Measurements from ENCODE around the gene ZNF84. TPM values are rescaled to one million over a fixed set of nuclear protein-coding genes. Genes with fewer than 3 reads are reported as not detected.

ZNF84 gene
- polyA plus RNA-seq, 1 of the 3 experiments (the other 2 are of a cell fraction): 12.2 TPM

DNA sequence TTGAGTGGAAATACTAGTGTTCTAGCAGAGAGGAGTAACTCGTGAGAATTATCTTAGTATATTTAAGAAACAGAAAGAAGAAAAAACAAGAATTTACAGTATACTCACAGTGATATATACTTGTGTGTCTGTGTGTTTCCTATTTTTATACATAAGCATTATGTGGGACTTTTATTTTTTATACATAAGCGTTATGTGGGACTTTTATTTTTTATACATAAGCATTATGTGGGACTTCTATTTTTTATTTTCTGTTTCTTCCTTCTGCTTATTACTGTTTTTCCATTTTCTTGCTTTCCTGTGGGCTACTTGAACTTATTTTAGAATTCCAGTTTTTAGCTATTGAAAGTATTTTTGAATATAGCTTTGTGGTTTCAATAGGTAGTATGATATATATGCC, 36.5 kb downstream of the ZNF84 start:
- H2AFZ ChIP-seq (ENCODE audit: low read depth): no peak overlapping the region
- 9% methylated on average over 2 of the region's 2 CpGs for WGBS (ENCODE audit: low lambda C conversion rate)
- CTCF ChIA-PET: no interaction called here
- no peak for DNase-seq
- peaks cover 10% of the 10 kb centered on the region; the same call in 1 of the 2 replicates for H3K9me3 ChIP-seq
- no peak overlapping the region for H3K27ac ChIP-seq (ENCODE audit: low read depth in 2 of 2, low read length in 1 of 2)
- H3K4me2 ChIP-seq: no peak overlapping the region
- no peaks in the 10 kb centered on the region for H3K79me2 ChIP-seq (ENCODE audit: insufficient read depth)
- no peaks in the 10 kb centered on the region for H4K20me1 ChIP-seq (ENCODE audit: insufficient read depth)
- POLR2A ChIA-PET: no interaction called here
- no peaks in the 10 kb centered on the region for H3K9me2 ChIP-seq
- no peaks in the 10 kb centered on the region for H3F3A ChIP-seq (replicated peaks; ENCODE audit: insufficient read depth)
- H3K4me3 ChIP-seq (ENCODE audit: low read depth in 2 of 2, low read length in 1 of 2): no peak overlapping the region
- no peaks in the 10 kb centered on the region for H3K27me3 ChIP-seq (ENCODE audit: insufficient read depth)
- TF ChIP-seq, protein P1, sequence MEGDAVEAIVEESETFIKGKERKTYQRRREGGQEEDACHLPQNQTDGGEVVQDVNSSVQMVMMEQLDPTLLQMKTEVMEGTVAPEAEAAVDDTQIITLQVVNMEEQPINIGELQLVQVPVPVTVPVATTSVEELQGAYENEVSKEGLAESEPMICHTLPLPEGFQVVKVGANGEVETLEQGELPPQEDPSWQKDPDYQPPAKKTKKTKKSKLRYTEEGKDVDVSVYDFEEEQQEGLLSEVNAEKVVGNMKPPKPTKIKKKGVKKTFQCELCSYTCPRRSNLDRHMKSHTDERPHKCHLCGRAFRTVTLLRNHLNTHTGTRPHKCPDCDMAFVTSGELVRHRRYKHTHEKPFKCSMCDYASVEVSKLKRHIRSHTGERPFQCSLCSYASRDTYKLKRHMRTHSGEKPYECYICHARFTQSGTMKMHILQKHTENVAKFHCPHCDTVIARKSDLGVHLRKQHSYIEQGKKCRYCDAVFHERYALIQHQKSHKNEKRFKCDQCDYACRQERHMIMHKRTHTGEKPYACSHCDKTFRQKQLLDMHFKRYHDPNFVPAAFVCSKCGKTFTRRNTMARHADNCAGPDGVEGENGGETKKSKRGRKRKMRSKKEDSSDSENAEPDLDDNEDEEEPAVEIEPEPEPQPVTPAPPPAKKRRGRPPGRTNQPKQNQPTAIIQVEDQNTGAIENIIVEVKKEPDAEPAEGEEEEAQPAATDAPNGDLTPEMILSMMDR (IDR thresholded peaks at IDR 0.05): no peak
- no peak for TF ChIP-seq NFIC (IDR thresholded peaks at IDR 0.05; ENCODE audit: borderline replicate concordance)
- TF ChIP-seq, protein P2, sequence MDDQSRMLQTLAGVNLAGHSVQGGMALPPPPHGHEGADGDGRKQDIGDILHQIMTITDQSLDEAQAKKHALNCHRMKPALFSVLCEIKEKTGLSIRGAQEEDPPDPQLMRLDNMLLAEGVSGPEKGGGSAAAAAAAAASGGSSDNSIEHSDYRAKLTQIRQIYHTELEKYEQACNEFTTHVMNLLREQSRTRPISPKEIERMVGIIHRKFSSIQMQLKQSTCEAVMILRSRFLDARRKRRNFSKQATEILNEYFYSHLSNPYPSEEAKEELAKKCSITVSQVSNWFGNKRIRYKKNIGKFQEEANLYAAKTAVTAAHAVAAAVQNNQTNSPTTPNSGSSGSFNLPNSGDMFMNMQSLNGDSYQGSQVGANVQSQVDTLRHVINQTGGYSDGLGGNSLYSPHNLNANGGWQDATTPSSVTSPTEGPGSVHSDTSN (IDR thresholded peaks at IDR 0.05): no peak
- no peak for TF ChIP-seq EP300 (IDR thresholded peaks at IDR 0.05; ENCODE audit: borderline replicate concordance in 1 of 2, low read depth in 1 of 2, low read length in 1 of 2)
- no peaks in the 10 kb centered on the region for H3K36me3 ChIP-seq (replicated peaks in 1 of 2; ENCODE audit: control insufficient read depth in 1 of 2, insufficient read depth in 2 of 2, low read length in 1 of 2)
- H3K4me1 ChIP-seq (ENCODE audit: control insufficient read depth in 1 of 2, insufficient read depth in 2 of 2, low read depth in 1 of 2, low read length in 1 of 2): no peaks in the 10 kb centered on the region
- H3K9ac ChIP-seq: no peak overlapping the region

DNA sequence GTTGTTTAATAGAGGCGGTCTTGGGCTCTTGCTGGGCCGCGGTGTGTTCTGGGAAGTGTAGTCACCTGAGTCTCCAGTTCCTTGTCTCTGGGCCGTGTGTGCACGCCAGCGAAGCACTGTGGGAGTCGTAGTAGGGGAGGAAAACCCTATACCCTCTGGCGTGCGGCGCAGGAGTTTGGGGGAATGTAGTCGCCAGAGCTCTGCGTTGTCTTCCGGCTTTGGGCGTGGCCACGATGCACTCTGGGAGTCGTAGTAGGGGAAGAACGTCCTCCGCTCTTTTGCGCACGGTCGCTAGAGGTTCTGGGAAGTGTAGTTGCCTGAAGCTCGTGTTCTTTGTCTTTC, 42.7 kb downstream of the ZNF84 start:
- WGBS (ENCODE audit: low lambda C conversion rate): 0% methylated on average over 21 of the region's 22 CpGs
- Histone ChIP-seq H3K4me2 (peak overlapping the region; percentile 76), H3F3A (replicated peaks; ENCODE audit: insufficient read depth) (peaks cover 10% of the 10 kb centered on the region), H3K79me2 (ENCODE audit: insufficient read depth) (peaks cover 16% of the 10 kb centered on the region; the same call in 1 of the 2 replicates), H3K9me2 (no peaks in the 10 kb centered on the region), H3K9me3 (peaks cover 35% of the 10 kb centered on the region), H4K20me1 (ENCODE audit: insufficient read depth) (no peaks in the 10 kb centered on the region), H3K27me3 (ENCODE audit: insufficient read depth) (no peaks in the 10 kb centered on the region), H3K9ac (peak overlapping the region; percentile 86), H3K27ac (ENCODE audit: low read depth in 2 of 2, low read length in 1 of 2) (peak overlapping the region; percentile 96 to 98), H2AFZ (ENCODE audit: low read depth) (peak overlapping the region; percentile 92), H3K36me3 (replicated peaks in 1 of 2; ENCODE audit: control insufficient read depth in 1 of 2, insufficient read depth in 2 of 2, low read length in 1 of 2) (peaks cover 31 to 37% of the 10 kb centered on the region in 2 experiments), H3K4me1 (ENCODE audit: control insufficient read depth in 1 of 2, insufficient read depth in 2 of 2, low read depth in 1 of 2, low read length in 1 of 2) (peaks cover 0 to 8% of the 10 kb centered on the region in 2 experiments; a peak in 1 of 4 replicates), H3K4me3 (ENCODE audit: low read depth in 2 of 2, low read length in 1 of 2) (peak overlapping the region; percentile 74 to 92)
- ChIA-PET POLR2A (interaction anchor here (0.5 to 2.1 kb wide), 7 partner anchors 22 to 124 kb away, joined by 3 to 18 read pairs (median 4); partner anchors contain the start of genes ZNF10, ZNF26, ZNF268 and ZNF605), CTCF (no interaction called here)
- DNase-seq: peak; percentile 80
- no peak for TF ChIP-seq SMC3 (IDR thresholded peaks at IDR 0.05; ENCODE audit: low read depth, low read length)
- no peak for TF ChIP-seq RXRA (IDR thresholded peaks at IDR 0.05; ENCODE audit: borderline replicate concordance, low read depth)
- peak; percentile 87 for TF ChIP-seq GABPA (IDR thresholded peaks at IDR 0.05; ENCODE audit: low read depth)
- TF ChIP-seq, protein P3, sequence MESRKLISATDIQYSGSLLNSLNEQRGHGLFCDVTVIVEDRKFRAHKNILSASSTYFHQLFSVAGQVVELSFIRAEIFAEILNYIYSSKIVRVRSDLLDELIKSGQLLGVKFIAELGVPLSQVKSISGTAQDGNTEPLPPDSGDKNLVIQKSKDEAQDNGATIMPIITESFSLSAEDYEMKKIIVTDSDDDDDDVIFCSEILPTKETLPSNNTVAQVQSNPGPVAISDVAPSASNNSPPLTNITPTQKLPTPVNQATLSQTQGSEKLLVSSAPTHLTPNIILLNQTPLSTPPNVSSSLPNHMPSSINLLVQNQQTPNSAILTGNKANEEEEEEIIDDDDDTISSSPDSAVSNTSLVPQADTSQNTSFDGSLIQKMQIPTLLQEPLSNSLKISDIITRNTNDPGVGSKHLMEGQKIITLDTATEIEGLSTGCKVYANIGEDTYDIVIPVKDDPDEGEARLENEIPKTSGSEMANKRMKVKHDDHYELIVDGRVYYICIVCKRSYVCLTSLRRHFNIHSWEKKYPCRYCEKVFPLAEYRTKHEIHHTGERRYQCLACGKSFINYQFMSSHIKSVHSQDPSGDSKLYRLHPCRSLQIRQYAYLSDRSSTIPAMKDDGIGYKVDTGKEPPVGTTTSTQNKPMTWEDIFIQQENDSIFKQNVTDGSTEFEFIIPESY (IDR thresholded peaks at IDR 0.05; ENCODE audit: borderline replicate concordance, low read depth): no peak
- no peak for TF ChIP-seq NFIC (IDR thresholded peaks at IDR 0.05; ENCODE audit: borderline replicate concordance)
- TF ChIP-seq, protein P4, sequence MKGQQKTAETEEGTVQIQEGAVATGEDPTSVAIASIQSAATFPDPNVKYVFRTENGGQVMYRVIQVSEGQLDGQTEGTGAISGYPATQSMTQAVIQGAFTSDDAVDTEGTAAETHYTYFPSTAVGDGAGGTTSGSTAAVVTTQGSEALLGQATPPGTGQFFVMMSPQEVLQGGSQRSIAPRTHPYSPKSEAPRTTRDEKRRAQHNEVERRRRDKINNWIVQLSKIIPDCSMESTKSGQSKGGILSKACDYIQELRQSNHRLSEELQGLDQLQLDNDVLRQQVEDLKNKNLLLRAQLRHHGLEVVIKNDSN (IDR thresholded peaks at IDR 0.05; ENCODE audit: borderline replicate concordance, low read depth): no peak
- TF ChIP-seq MXI1 (IDR thresholded peaks at IDR 0.05; ENCODE audit: low read depth, low read length): no peak
- TF ChIP-seq EP300 (IDR thresholded peaks at IDR 0.05; ENCODE audit: borderline replicate concordance in 1 of 2, low read depth in 1 of 2, low read length in 1 of 2): no peak
- no peak for TF ChIP-seq FOXJ3 (CRISPR knock-in tag; IDR thresholded peaks at IDR 0.05)
- TF ChIP-seq TAF1 (IDR thresholded peaks at IDR 0.05; ENCODE audit: borderline replicate concordance, low read depth, low read length): no peak
- TF ChIP-seq TCF12 (IDR thresholded peaks at IDR 0.05): peak; percentile 17; the same call in 1 of the 2 replicates
- TF ChIP-seq MEF2A (IDR thresholded peaks at IDR 0.05; ENCODE audit: borderline replicate concordance, low read depth): no peak
- TF ChIP-seq ELF1 (IDR thresholded peaks at IDR 0.05): peak; percentile 92
- TF ChIP-seq CHD2 (IDR thresholded peaks at IDR 0.05; ENCODE audit: low read length, partially characterized antibody): peak; percentile 91
- TF ChIP-seq EZH2phosphoT487 (IDR thresholded peaks at IDR 0.05; ENCODE audit: borderline replicate concordance, low read depth): no peak
- no peak for TF ChIP-seq GATA2 (CRISPR knock-in tag; IDR thresholded peaks at IDR 0.05)
